ENCODE results near the gene IRGC. TPM values are rescaled to one million over a fixed set of nuclear protein-coding genes. Genes with fewer than 3 reads are reported as not detected.

The IRGC gene
- total and polyA plus RNA-seq, 9 of the 15 experiments (the other 6 are each of a cell fraction or from before 2014, with no cell fraction given): not detected

DNA sequence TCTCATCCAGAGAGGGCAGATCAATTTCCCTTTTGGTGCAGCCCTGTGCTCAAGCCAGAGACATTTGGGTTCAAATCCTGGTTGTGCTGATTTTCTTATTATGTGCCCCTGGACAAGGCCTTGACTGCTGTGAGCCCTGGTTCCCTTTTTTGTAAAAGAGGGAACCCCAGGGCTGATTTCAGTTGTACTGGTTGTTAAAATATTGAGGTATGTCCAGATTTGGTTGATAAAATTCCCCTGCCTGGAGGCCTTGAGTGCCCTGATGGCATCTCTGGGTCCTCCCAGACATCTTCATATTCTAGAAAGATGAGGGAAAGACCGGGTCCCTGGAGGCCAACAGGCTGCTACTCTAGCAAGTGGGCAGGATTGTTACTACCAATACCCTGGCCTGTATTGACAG is 31.6 kb upstream of the IRGC start:
- H3K4me1 ChIP-seq (replicated peaks in 1 of 2; ENCODE audit: control insufficient read depth in 2 of 2, insufficient read depth in 2 of 2, low read length in 2 of 2): peaks cover 12% of the 10 kb centered on the region in 2 experiments
- FAIRE-seq (no peak), DNase-seq (ENCODE audit: extremely low read depth in 1 of 4, low spot score in 3 of 4) (no peak), ATAC-seq (no peak)
- H3K4me2 ChIP-seq (ENCODE audit: insufficient read depth, low read length): no peak overlapping the region
- no peak overlapping the region for H3K9ac ChIP-seq (ENCODE audit: insufficient read depth in 1 of 2, low read depth in 2 of 2, low read length in 2 of 2)
- POLR2A ChIA-PET: no interaction called here
- no peak overlapping the region for H3K27ac ChIP-seq (ENCODE audit: extremely low read depth, low read depth, low read length)
- no peak overlapping the region for H3K4me3 ChIP-seq
- H3K79me2 ChIP-seq (ENCODE audit: control insufficient read depth, insufficient read depth, low read length): no peaks in the 10 kb centered on the region
- in situ Hi-C loops (cut with MboI) (no loop called here), intact Hi-C loops (cut with micrococcal nuclease) (no loop called here)
- H2AFZ ChIP-seq (ENCODE audit: low read depth, low read length): no peak overlapping the region
- H3K27me3 ChIP-seq (ENCODE audit: control insufficient read depth in 2 of 2, insufficient read depth in 2 of 2, low read length in 2 of 2): no peaks in the 10 kb centered on the region
- BruUV-seq (replicated peaks): no TSS peak
- H4K20me1 ChIP-seq (replicated peaks; ENCODE audit: control insufficient read depth, insufficient read depth, low read length): no peaks in the 10 kb centered on the region
- H3K36me3 ChIP-seq (ENCODE audit: control insufficient read depth, insufficient read depth, low read length): no peaks in the 10 kb centered on the region
- no peaks in the 10 kb centered on the region for H3K9me3 ChIP-seq (replicated peaks; ENCODE audit: control insufficient read depth, insufficient read depth, low read depth, low read length)
- CTCF ChIA-PET (ENCODE audit: low intra/inter-chr PET ratio): no interaction called here
- H3K9me1 ChIP-seq (ENCODE audit: control insufficient read depth, insufficient read depth, low read length): no peaks in the 10 kb centered on the region
- TF ChIP-seq PHF20 (IDR thresholded peaks at IDR 0.05; ENCODE audit: partially characterized antibody) (no peak), HMGN3 (IDR thresholded peaks at IDR 0.05; ENCODE audit: borderline replicate concordance, extremely low read depth, insufficient read length, low read depth, low read length) (no peak), CLOCK (CRISPR knock-in tag; IDR thresholded peaks at IDR 0.05; ENCODE audit: borderline replicate concordance) (no peak), ZNF431 (CRISPR knock-in tag; IDR thresholded peaks at IDR 0.05) (no peak), ZNF175 (CRISPR knock-in tag; IDR thresholded peaks at IDR 0.05; ENCODE audit: low read depth) (no peak), ZBTB34 (CRISPR knock-in tag; IDR thresholded peaks at IDR 0.05) (no peak), ELF1 (tag; IDR thresholded peaks at IDR 0.05) (no peak), JUND (IDR thresholded peaks at IDR 0.05; ENCODE audit: borderline replicate concordance, low read depth, low read length) (no peak), JUND (tag; IDR thresholded peaks at IDR 0.05; ENCODE audit: borderline replicate concordance, low read depth, low read length) (no peak), SIRT6 (IDR thresholded peaks at IDR 0.05; ENCODE audit: low read depth, low read length) (no peak), RBFOX2 (IDR thresholded peaks at IDR 0.05; ENCODE audit: low read depth, low read length) (no peak), ZNF121 (CRISPR knock-in tag; conservative IDR thresholded peaks at IDR 0.05) (no peak)
- TF ChIP-seq, protein P1, sequence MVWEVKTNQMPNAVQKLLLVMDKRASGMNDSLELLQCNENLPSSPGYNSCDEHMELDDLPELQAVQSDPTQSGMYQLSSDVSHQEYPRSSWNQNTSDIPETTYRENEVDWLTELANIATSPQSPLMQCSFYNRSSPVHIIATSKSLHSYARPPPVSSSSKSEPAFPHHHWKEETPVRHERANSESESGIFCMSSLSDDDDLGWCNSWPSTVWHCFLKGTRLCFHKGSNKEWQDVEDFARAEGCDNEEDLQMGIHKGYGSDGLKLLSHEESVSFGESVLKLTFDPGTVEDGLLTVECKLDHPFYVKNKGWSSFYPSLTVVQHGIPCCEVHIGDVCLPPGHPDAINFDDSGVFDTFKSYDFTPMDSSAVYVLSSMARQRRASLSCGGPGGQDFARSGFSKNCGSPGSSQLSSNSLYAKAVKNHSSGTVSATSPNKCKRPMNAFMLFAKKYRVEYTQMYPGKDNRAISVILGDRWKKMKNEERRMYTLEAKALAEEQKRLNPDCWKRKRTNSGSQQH (CRISPR knock-in tag; IDR thresholded peaks at IDR 0.05): no peak
- WGBS (ENCODE audit: insufficient coverage, low coverage, missing lambda C conversion rate): 75% methylated on average over 1 of the region's 1 CpG

Data from K562 (cell line).